Upper lobe of right lung (tissue), 1 donor: ENCODE results near the gene TTC28. TPM values are rescaled to one million over a fixed set of nuclear protein-coding genes. Genes with fewer than 3 reads are reported as not detected.

Experiments
- ATAC-seq: fragments of 200-7000 bp; cut with Tn5 transposase; one replicate; pipeline ENCODE4 v1.9.1; 2020; ENCODE audit warnings: mild to moderate bottlenecking, moderate library complexity
- DNase-seq: peaks from one replicate; pipeline ENCODE4 v3.0.0-alpha.2; 2020
- H3K27ac ChIP-seq: fragments of 200-600 bp; one replicate; pipeline ENCODE4 v1.8.0; 2022
- H3K27me3 ChIP-seq: fragments of 200-600 bp; one replicate; pipeline ENCODE4 v1.8.0; 2022; ENCODE audit warnings: mild to moderate bottlenecking
- H3K36me3 ChIP-seq: fragments of 200-600 bp; one replicate; pipeline ENCODE4 v1.8.0; 2022
- H3K4me1 ChIP-seq: fragments of 200-600 bp; one replicate; pipeline ENCODE4 v1.8.0; 2022
- H3K4me3 ChIP-seq: fragments of 200-600 bp; one replicate; pipeline ENCODE4 v1.8.0; 2022; ENCODE audit warnings: mild to moderate bottlenecking
- H3K9me3 ChIP-seq: fragments of 200-600 bp; one replicate; pipeline ENCODE4 v1.8.0; 2022
- CTCF ChIP-seq: fragments of 200-600 bp; IDR thresholded peaks from one replicate; pipeline ENCODE4 v1.8.0; 2022; ENCODE audit warnings: antibody characterized with exemption
- intact Hi-C: fragments of 100-400 bp; cut with DNase I; formaldehyde crosslinking; loops from one replicate; pipeline ENCODE4 v1.11.0; 2022
- total RNA-seq: library from RNA; stranded (reverse); fragmentation: NEBNext Ultra II Directional; extraction: Animal tissue kit (Norgen Biotek cat#: 25700); gene quantifications from one replicate; pipeline ENCODE4 v1.2.1, GENCODE V29; 2021
- donor health status: DM: no; HTN: yes; CAD: no; lungs with severe emphysema.

The TTC28 gene
- total RNA-seq, 1 donor from 2014 or later, result 48.7 TPM

GRCh38 chr22:28714043-28714628 lies 34.5 kb upstream of the TTC28 start:
- H3K27ac ChIP-seq, result no peak overlapping the region
- no peak for DNase-seq

GRCh38 chr22:28711820-28712777 lies 32.5 kb upstream of the TTC28 start:
- intact Hi-C loops, result no loop called here
- ATAC-seq, result peak; percentile 88
- peak overlapping the region; percentile 73 for H3K27ac ChIP-seq
- H3K36me3 ChIP-seq, result no peaks in the 10 kb centered on the region
- H3K9me3 ChIP-seq, result no peaks in the 10 kb centered on the region
- H3K4me1 ChIP-seq, result peaks cover 6% of the 10 kb centered on the region
- no peak for DNase-seq
- TF ChIP-seq CTCF, result no peak
- H3K27me3 ChIP-seq, result no peaks in the 10 kb centered on the region
- H3K4me3 ChIP-seq, result peak overlapping the region; percentile 25

More at GRCh38 chr22:28714043-28714628, 34.5 kb upstream of the TTC28 start:
- H3K27me3 ChIP-seq, result no peaks in the 10 kb centered on the region
- no peaks in the 10 kb centered on the region for H3K9me3 ChIP-seq
- intact Hi-C loops, result no loop called here
- no peak overlapping the region for H3K4me3 ChIP-seq
- H3K36me3 ChIP-seq, result no peaks in the 10 kb centered on the region
- TF ChIP-seq CTCF, result no peak
- H3K4me1 ChIP-seq, result peaks cover 6% of the 10 kb centered on the region
- no peak for ATAC-seq

- H3K9me3 ChIP-seq, result no peaks in the 10 kb centered on the region
- H3K4me1 ChIP-seq, result peaks cover 6% of the 10 kb centered on the region
- DNase-seq, result no peak
- intact Hi-C loops, result no loop called here
- TF ChIP-seq CTCF, result no peak
- no peaks in the 10 kb centered on the region for H3K27me3 ChIP-seq
- H3K4me3 ChIP-seq, result no peak overlapping the region
- H3K27ac ChIP-seq, result peak overlapping the region; percentile 73
- no peaks in the 10 kb centered on the region for H3K36me3 ChIP-seq
- ATAC-seq, result no peak
These were observed 31.7 kb upstream of the TTC28 start for GRCh38 chr22:28711341-28711740.

- no peak for ATAC-seq
- Histone ChIP-seq H3K9me3 (no peaks in the 10 kb centered on the region), H3K27ac (peak overlapping the region; percentile 17), H3K27me3 (no peaks in the 10 kb centered on the region), H3K4me3 (no peak overlapping the region), H3K4me1 (peaks cover 6% of the 10 kb centered on the region), H3K36me3 (no peaks in the 10 kb centered on the region)
- TF ChIP-seq CTCF, result no peak
- no peak for DNase-seq
- intact Hi-C loops, result no loop called here
These were observed 31.0 kb upstream of the TTC28 start for GRCh38 chr22:28710576-28711191.

GRCh38 chr22:28710107-28710506 lies 30.5 kb upstream of the TTC28 start:
- Histone ChIP-seq H3K27me3 (no peaks in the 10 kb centered on the region), H3K27ac (no peak overlapping the region), H3K36me3 (no peaks in the 10 kb centered on the region), H3K4me1 (peaks cover 6% of the 10 kb centered on the region), H3K9me3 (no peaks in the 10 kb centered on the region), H3K4me3 (no peak overlapping the region)
- TF ChIP-seq CTCF, result no peak
- DNase-seq (no peak), ATAC-seq (no peak)
- intact Hi-C loops, result no loop called here
